ENCODE measurements around the gene SKAP1. TPM values are rescaled to one million over a fixed set of nuclear protein-coding genes. Genes with fewer than 3 reads are reported as not detected.
"Not testable (repeated sequence)": the region's sequence is repeated elsewhere in the genome, so short reads cannot be mapped to it uniquely, and the experiment has no call there.

The SKAP1 gene
- total RNA-seq, 3 donors from 2014 or later, result 2.2 to 3.2 (median 2.4) TPM

DNA sequence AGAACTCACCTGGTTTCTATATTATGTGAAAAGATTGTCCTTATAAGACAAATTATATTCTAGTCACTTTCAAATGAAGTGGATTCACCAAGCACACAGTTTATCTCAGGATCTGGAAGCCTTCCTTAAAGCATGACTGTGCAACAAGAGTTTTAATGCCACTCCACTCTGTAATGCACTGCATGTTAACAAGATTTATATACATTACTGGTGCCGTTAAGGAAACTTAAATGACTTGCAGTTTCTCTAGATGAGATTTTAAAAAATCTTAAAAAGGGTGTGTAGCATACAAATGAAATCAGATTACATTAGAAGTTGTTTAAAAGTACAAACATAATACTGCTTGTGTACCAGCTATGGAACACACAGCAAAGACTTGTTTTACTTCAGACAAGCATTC, 171.7 kb downstream of the SKAP1 start:
- Histone ChIP-seq H3K4me1 (ENCODE audit: low read depth) (peaks cover 3% of the 10 kb centered on the region), H3K4me3 (no peak overlapping the region), H3K36me3 (ENCODE audit: low read depth) (no peaks in the 10 kb centered on the region), H3K9me3 (no peaks in the 10 kb centered on the region)
- TF ChIP-seq, protein P1, sequence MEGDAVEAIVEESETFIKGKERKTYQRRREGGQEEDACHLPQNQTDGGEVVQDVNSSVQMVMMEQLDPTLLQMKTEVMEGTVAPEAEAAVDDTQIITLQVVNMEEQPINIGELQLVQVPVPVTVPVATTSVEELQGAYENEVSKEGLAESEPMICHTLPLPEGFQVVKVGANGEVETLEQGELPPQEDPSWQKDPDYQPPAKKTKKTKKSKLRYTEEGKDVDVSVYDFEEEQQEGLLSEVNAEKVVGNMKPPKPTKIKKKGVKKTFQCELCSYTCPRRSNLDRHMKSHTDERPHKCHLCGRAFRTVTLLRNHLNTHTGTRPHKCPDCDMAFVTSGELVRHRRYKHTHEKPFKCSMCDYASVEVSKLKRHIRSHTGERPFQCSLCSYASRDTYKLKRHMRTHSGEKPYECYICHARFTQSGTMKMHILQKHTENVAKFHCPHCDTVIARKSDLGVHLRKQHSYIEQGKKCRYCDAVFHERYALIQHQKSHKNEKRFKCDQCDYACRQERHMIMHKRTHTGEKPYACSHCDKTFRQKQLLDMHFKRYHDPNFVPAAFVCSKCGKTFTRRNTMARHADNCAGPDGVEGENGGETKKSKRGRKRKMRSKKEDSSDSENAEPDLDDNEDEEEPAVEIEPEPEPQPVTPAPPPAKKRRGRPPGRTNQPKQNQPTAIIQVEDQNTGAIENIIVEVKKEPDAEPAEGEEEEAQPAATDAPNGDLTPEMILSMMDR (IDR thresholded peaks at IDR 0.05), result no peak
- intact Hi-C loops (cut with DNase I, micrococcal nuclease), result no loop called here
- DNase-seq (no peak), ATAC-seq (no peak)

DNA sequence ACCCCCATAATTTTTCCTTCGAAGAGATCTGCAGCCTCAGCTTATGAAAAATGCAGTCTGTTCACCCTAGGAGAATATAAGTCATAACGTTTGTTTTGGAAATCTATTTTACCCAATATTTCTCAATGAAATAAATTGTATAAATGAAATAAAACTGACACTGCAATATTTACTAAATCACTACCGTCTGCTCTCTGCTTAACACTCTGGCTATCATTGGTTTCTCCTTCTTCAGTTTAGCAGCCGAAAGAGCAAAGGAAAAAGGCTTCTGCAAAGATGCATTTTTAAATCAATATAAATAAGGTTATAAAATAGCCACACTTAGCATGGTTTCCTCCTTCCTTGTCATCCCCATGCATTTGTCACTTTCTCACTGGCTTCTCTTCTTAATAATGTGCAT, 174.3 kb downstream of the SKAP1 start:
- Histone ChIP-seq H3K4me3 (no peak overlapping the region), H3K4me1 (ENCODE audit: low read depth) (peaks cover 3% of the 10 kb centered on the region), H3K36me3 (ENCODE audit: low read depth) (no peaks in the 10 kb centered on the region), H3K9me3 (no peaks in the 10 kb centered on the region)
- ATAC-seq (no peak), DNase-seq (no peak)
- intact Hi-C loops (cut with DNase I, micrococcal nuclease), result no loop called here
- TF ChIP-seq, protein P1 (IDR thresholded peaks at IDR 0.05), result no peak

DNA sequence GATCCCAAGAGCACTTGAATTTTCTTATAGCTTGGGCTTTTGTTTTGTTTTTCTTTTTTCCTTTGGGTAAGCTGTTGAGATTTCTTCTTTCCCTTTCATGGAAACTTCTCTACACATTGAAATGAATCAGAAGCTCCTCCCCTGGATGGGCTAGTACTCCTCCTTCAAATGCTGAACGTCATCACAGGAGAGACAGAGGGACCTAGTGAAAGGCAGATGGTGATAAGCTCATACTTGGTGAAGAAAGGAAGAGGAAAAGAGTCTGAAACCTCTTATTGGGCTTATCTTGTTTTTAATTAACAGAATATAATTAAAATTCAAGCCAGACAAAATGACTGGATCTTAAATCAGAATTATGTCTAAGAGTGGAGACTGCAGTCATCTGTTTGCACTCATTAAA, 175.1 kb downstream of the SKAP1 start:
- Histone ChIP-seq H3K36me3 (ENCODE audit: low read depth) (no peaks in the 10 kb centered on the region), H3K9me3 (no peaks in the 10 kb centered on the region), H3K4me3 (no peak overlapping the region), H3K4me1 (ENCODE audit: low read depth) (no peaks in the 10 kb centered on the region)
- DNase-seq (no peak), ATAC-seq (no peak)
- TF ChIP-seq, protein P1 (IDR thresholded peaks at IDR 0.05), result no peak
- intact Hi-C loops (cut with DNase I, micrococcal nuclease), result no loop called here

DNA sequence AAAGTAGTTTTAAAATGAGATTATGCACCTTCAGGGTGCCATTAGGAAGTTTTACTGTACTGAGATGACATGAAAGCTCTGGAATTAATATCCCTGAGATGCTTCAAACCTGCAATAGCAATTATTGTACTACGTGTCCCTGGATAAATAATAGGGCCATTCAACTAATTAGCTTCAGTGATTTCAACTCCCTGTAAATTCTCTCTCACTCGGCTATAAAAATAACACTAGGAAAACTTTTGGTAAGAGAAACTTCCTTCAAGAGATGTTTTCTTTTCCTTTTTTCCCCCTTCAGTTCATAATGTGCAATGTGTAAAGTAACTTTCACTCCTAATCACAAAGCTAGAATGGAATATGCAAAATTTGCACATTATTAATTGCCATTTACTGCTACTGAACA, 176.0 kb downstream of the SKAP1 start:
- ATAC-seq (no peak), DNase-seq (no peak)
- no peaks in the 10 kb centered on the region for H3K4me1 ChIP-seq (ENCODE audit: low read depth)
- no peak overlapping the region for H3K4me3 ChIP-seq
- TF ChIP-seq, protein P1 (IDR thresholded peaks at IDR 0.05), result no peak
- H3K36me3 ChIP-seq (ENCODE audit: low read depth), result no peaks in the 10 kb centered on the region
- intact Hi-C loops (cut with DNase I, micrococcal nuclease), result no loop called here
- no peaks in the 10 kb centered on the region for H3K9me3 ChIP-seq

DNA sequence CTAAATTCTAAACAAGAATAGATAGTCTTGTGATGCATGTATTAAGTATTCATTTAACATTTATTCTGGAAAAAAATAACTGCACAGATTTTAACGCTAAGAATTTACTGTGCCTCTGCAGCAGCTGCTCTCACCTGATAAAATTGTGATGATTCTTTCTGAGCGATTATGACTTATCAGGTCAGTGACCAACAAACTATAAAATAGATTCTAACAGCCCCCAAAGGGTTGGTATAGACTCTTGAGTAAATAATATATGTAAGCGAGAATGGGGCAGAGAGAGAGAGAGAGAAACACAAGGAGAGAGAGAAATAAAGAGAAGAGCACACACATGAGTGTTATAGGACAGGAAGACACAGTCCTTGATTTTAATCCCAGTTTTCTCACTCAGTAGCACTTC, 178.1 kb downstream of the SKAP1 start:
- no peak overlapping the region for H3K4me3 ChIP-seq
- no peaks in the 10 kb centered on the region for H3K4me1 ChIP-seq (ENCODE audit: low read depth)
- no peaks in the 10 kb centered on the region for H3K9me3 ChIP-seq
- DNase-seq (no peak), ATAC-seq (no peak)
- intact Hi-C loops (cut with DNase I, micrococcal nuclease), result no loop called here
- TF ChIP-seq, protein P1 (IDR thresholded peaks at IDR 0.05), result no peak
- no peaks in the 10 kb centered on the region for H3K36me3 ChIP-seq (ENCODE audit: low read depth)

DNA sequence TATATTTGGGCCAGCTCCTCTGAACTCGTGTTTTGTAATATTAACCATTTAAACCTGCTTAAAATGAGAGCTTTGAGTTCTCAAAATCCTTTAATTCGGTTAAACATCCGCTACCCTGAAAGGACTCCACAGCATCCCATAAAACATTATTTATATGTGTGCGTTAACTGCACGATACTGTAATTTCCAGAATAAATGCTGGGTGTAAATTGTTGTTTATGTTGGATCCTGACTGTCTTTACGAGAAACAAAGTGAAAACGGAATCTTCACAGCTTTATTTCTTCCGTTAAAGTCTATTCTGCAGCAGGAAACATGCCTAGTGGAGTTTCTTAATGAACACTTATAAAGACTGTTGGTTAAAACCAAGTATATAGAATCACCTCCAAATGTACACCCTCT, 179.1 kb downstream of the SKAP1 start:
- DNase-seq, result no peak
- ATAC-seq, result no peak
- intact Hi-C loops (cut with DNase I, micrococcal nuclease), result no loop called here
- H3K9me3 ChIP-seq, result no peaks in the 10 kb centered on the region
- TF ChIP-seq, protein P1 (IDR thresholded peaks at IDR 0.05), result no peak
- H3K4me1 ChIP-seq (ENCODE audit: low read depth), result no peaks in the 10 kb centered on the region
- H3K4me3 ChIP-seq, result no peak overlapping the region
- no peaks in the 10 kb centered on the region for H3K36me3 ChIP-seq (ENCODE audit: low read depth)

DNA sequence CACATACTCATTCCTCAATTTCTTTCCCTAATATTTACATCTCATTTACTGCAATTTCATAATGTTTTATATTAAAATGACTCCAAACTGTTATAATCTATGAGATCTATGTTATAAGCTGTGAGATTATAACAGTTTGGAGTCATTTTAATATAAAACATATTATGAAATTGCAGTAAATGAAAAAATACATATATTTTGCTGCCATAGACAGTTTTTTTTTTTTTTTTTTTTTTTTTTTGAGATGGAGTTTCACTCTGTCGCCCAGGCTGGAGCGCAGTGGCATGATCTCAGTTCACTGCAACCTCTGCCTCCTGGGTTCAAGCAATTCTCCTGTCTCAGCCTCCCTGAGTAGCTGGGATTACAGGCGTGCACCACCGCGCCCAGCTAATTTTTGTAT, 180.0 kb downstream of the SKAP1 start:
- DNase-seq; H3K4me1 ChIP-seq (ENCODE audit: low read depth); H3K9me3 ChIP-seq; H3K4me3 ChIP-seq; intact Hi-C loops (cut with DNase I, micrococcal nuclease); H3K36me3 ChIP-seq (ENCODE audit: low read depth); ATAC-seq: not testable (repeated sequence)

All from mucosa of descending colon (tissue), 3 donors.